IPS-18c (cell line): ENCODE results near the gene DRAXIN.

Experiments
- H3K4me3 ChIP-seq: 2 replicates; pipeline ENCODE4 v1.7.0; 2013; ENCODE audit warnings: low read depth, mild to moderate bottlenecking, low read length, moderate library complexity; ENCODE audit not compliant: insufficient read depth
- H3K9me3 ChIP-seq: one replicate; pipeline ENCODE4 v1.6.1; 2013; ENCODE audit warnings: mild to moderate bottlenecking, low read length, moderate library complexity; ENCODE audit not compliant: control insufficient read depth, insufficient read depth

The DRAXIN gene

DNA sequence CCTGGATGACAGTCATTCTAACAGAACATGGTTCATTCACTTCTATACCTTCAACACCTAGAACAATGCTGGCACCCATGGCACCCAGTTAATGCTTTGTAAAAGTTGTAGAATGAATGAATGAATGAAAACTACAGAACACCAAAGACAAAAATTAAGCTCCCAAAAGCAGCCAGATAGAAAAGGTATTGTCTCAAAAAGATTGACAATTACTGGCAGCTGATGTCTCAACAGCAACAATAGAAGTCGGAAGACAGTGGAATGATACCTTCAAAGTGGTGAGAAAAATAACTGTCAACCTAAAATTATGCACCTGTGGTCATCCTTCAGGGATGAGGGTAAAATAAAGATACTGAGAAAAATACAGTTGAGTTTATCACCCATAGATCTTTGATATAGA, 65.5 kb downstream of the DRAXIN start:
- no peak overlapping the region for H3K4me3 ChIP-seq
- peaks cover 2% of the 10 kb centered on the region for H3K9me3 ChIP-seq

DNA sequence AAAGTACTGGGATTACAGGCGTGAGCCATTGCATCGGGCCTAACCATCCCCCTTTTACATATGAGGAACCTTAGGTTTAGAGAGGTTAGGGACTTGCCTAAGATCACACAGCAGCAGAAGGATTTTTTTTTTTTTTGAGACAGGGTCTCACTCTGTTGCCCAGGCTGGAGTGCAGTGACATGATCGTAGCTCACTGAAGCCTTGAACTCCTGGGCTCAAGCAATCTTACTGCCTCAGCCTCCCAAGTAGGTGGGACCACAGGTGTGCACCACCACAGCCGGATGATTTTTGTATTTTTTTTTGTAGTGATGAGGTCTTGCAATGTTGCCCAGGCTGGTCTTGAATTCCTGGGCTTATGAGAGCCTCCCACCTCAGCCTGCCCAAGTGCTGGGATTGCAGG, 68.3 kb downstream of the DRAXIN start:
- H3K4me3 ChIP-seq, result no peak overlapping the region

DNA sequence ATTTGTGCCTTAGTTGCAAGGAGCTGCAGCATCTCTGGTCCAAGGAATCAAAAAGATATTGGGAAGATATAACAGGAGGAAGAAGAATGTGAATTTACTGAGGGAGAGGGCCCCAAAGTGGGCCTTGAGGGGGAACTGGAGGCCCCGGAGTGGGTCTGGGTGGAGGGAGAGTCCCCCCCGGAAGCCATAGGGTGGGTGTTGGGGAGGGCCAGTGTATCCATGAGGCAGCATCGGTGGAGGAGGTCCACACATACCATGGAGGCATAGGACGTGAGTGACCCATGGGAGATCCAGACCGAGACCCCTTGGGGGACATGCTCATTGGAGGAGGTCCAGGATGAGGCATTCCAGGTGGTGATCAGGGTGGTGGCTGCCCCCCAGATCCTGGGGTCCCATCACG, 69.8 kb downstream of the DRAXIN start:
- Histone ChIP-seq H3K4me3 (no peak overlapping the region), H3K9me3 (peaks cover 2% of the 10 kb centered on the region)

More for the DNA sequence above, 68.3 kb downstream of the DRAXIN start:
- peaks cover 2% of the 10 kb centered on the region for H3K9me3 ChIP-seq

DNA sequence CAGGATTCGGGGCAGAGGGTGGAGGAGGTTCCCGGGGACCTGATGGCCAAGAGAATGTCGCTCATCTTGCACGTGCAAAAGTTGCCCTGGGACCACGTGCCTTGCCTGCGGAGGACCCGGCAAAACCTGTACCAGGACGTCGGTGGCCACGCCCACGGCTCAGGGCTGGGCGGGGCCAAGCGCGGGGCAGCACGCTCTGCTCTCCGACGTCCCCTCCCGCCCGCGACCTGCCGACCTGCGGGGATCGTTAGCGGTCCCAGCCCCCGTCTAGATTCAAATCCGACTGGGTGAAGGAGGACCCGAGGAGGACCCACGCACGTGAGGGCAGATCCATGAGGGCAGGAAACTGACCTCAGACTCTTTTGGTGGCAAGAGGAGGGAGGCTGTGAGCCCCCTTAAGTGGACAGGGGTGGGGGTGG, 70.5 kb downstream of the DRAXIN start, which contains the start of gene C1orf167:
Gene C1orf167, plus strand, starts transcription at position 206 of the 419 bp plus-strand sequence. CDS start 2,208 bp downstream, outside the sequence.
- Histone ChIP-seq H3K4me3 (no peak within 1 kb of the TSS; the same call in 1 of the 2 replicates), H3K9me3 (peaks cover 2% of the 10 kb centered on the region)

DNA sequence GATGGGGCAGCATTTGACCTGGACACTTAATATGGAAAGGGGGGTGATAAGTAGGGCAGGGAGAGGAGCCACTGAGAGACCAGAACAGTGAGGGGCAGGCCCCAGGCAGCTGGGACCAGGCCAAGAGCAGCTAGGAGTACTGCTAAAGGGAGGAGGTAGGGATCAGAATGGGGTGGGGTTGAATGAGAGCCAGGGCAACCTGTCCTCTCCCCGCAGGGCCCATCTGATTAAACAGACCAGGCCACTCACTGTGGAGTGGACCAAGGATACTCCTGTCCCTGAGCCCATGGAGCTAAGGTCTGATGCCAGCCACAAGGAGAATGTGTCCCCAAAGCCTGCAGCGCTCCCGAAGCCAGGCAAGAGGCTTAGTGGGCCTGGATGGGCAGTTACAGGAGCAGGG, 72.6 kb downstream of the DRAXIN start:
- H3K4me3 ChIP-seq, result no peak overlapping the region
- peaks cover 2% of the 10 kb centered on the region for H3K9me3 ChIP-seq

DNA sequence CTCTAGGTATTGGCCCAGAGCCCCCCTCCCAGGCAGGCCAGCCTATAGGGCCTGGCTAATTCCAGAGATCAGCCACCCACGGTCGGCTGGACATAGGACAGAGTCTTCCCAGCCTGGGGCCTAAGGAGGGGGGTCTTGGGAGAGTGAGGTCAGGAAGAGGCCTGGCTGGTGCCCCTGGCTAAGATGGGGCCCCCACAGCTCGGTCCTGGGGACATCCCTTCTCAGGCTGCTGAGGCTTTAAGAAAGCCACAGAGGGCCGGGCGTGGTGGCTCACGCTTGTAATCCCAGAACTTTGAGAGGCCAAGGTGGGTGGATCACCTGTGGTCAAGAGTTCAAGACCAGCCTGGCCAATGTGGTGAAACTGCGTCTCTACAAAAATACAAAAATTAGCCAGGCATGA, 73.0 kb downstream of the DRAXIN start:
- Histone ChIP-seq H3K9me3 (peaks cover 2% of the 10 kb centered on the region), H3K4me3 (no peak overlapping the region)

DNA sequence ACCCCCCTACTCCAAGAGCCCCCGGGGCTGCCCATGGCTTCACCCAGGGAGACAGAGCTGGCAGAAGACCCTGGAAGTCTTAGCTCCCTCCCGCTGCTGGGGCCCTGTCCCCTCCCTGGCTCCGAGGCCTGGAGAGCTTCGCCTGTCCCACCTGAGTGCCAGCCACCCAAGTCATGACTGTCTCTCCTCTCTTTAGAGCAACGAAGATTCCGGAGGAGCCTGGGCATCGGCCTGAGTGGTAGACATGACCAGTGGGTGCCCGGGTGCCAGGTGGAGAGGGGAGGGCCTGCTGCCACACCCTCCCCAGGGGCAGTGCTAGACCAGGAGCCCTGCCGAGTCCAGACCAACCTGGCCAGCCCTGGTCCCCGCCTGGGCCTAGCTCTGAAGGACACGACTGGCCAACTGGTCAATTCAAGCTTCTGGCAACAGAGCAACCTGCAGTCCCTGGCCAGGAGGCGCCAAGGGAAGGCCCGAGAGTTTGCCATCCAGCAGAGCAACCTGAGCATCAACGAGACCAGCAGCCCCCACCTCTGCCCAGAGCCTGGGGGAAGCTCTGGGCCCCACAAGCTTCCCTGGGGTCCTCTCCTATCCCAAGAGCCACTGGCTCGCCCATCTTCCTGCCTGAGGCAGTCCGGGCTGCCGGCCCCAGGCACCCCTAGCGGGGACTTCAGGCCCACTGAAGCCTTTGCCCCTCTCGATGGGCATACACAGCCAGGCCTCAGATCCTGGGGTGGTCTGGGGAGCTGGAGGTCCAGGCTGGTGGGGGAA, 74.3 kb downstream of the DRAXIN start:
- peaks cover 2% of the 10 kb centered on the region for H3K9me3 ChIP-seq
- no peak overlapping the region for H3K4me3 ChIP-seq

DNA sequence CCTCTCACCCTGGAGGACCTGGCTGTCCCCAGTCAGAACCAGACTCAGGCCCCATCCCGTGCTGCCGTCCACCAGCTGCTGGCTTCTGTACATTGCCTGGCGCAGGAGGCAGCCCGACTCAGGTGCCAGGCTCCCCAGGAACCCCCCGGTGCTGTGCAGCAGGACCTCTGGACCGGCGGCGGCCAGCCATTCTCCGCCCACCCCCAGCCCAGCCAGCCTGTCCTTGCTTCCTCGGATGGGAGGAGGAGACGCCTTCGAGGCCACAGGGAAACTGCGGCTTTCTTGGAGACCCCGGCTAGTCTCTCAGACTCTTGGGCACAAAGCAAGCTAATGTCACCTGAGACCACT, 74.9 kb downstream of the DRAXIN start:
- Histone ChIP-seq H3K9me3 (no peaks in the 10 kb centered on the region), H3K4me3 (no peak overlapping the region)

DNA sequence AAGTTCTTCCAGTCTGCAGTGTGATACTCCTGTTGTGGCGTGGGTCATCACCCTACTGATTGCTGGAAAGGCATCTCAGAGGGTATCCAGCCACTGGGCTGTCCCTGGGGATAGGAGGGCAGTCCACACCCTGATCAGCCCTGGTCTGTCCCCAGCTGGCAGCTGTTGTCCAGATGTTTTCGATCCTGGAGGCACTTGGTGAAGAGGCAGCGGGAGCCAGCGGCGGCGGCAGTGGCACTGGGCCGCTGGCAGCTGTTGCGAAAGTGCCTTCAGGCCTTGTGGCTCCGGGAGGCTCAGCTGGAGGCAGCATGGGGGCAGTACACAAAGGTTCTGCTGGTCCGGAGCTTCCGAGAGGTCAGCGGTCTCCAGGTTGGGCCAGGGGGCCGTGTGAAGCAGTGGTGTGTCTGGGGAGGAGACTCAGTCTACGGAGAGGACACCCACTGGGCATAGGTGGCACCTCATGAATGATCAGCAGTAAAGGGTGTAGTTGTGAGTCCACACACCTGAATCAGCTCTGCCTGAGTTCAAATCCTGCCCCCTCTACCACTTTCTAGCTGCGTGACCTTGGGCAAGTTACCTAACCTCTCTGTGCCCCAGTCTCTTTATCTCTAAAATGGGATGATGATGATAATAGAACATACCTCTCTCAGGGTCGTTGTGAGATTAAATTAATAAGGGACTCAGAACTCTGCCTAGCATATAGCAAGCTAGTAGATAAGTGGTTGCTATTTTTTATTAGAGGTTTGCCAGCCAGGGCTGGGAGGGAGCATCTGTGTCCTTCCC, 76.6 kb downstream of the DRAXIN start:
- no peak overlapping the region for H3K4me3 ChIP-seq

DNA sequence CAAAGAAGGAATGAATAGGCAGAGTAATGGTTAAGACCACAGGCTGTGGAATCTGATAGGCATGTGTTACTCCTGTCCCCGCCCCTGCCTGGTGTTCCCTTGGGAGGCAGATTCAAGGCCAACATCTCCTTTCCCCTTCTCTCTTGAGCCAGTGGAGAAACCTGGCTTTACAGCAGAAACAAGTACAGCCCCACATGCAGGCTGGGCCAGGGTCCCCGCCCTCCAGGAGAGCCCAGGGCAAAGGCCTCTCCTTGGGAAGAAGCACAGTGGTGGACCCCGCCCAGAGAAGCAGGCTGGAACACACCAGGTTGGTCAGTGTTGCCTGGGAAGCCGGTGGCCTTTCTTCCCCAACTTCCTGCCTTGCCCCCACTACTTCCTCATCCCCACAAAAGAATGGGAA, 77.3 kb downstream of the DRAXIN start:
- Histone ChIP-seq H3K9me3 (no peaks in the 10 kb centered on the region), H3K4me3 (no peak overlapping the region)

More for the DNA sequence above, 76.6 kb downstream of the DRAXIN start:
- H3K9me3 ChIP-seq, result no peaks in the 10 kb centered on the region

DNA sequence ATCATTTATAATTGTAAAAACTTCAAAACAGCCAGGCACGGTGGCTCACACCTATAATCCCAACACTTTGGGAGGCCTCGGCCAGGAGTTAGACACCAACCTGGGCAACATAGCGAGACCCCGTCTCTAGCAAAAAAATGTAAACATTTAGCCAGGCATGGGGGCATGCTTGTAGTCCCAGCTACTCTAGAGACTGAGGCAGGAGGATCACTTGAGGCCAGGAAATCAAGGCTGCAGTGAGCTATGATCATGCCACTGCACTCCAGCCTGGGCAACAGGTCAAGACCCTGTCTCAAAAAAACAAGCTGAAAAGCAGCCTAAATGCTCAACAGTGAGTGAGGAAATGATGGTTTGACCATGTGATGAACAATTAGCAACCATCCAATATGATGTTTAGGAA, 77.8 kb downstream of the DRAXIN start:
- Histone ChIP-seq H3K4me3 (no peak overlapping the region), H3K9me3 (no peaks in the 10 kb centered on the region)

DNA sequence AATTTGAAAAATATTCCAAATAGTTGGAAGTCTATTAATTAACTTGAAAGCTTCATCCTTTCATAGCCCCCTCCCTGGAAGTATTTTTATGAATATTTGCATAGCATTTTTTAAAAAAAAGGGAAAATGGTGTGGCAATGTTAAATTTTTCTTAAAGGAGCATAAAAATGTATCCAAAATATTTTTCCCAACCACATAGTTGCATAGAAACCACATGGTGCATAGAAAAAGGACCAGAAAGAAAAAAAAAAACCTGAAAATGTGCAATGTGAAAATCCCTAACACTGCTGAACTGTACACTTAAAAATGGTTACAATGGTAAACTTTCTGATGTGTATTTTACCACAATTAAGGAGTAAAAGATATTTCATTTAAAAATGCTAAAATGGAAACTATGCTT, 78.5 kb downstream of the DRAXIN start:
- Histone ChIP-seq H3K9me3 (peaks cover 2% of the 10 kb centered on the region), H3K4me3 (no peak overlapping the region)

DNA sequence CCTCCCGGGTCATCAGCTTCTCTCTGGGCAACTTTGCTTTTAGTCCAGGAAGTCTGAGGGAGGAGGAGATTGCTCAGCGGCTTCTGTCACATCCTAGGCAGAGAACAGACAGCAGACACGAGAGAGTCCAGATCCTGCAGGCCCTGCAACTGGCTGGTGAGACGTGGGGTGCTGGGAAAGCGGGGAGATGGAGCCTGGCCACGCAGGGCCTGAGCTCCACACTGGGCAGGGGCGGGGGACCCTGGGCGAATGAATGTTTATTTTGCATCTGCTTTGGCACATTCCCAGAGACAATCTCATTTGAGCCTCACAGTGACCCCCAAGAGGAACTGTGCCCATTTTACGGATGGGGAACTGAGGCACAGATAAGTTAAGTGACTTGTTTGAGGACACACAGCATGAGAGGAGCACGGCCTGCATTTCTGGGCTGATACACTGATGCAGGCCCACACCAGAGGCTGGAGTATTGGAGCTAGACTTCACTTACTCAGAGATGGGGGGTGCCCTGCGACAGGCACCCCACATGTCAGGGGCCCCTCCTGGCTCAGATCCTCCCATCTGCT, 80.1 kb downstream of the DRAXIN start:
- no peak overlapping the region for H3K4me3 ChIP-seq
- H3K9me3 ChIP-seq, result peaks cover 2% of the 10 kb centered on the region

DNA sequence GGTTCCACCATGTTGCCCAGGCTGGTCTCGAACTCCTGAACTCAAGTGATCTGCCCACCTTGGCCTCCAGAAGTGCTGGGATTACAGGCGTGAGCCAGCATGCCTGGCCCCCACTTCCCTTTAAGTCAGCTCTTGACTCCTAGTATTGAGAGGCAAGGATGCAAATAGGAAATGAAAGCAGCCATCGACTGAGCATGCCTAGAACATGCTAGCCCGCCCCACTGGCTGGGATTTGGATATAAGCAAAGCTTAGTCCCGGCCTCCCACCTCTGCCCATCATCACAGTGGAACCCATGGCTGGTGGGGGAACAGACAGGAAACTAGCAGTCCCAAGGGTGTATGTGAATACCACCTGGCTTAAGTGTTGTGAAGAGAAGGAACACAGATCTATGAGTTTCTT, 80.9 kb downstream of the DRAXIN start:
- Histone ChIP-seq H3K4me3 (no peak overlapping the region), H3K9me3 (peaks cover 2% of the 10 kb centered on the region)

DNA sequence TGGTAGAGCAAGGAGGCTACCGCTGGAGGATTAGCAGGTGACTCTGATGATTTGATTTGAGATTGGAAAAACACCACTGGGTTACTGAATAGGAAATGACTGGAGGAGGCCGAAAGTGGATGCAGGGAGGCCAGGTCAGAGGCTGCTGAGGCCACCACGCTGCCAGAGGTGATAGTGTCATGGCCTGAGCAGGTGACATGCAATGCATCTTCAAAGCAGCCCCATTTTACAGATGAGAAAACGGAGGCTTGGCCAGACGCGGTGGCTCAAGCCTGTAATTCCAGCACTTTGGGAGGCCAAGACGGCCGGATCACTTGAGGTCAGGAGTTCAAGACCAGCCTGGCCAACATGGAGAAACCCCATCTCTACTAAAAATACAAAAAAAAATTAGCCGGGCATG, 83.2 kb downstream of the DRAXIN start:
- Histone ChIP-seq H3K9me3 (peaks cover 2% of the 10 kb centered on the region), H3K4me3 (no peak overlapping the region)
